MM.1S (cell line): ENCODE data around the gene CNKSR3.

Source experiments
- DNase-seq: peaks from one replicate; pipeline ENCODE4 v3.0.0-alpha.2; 2015
- H2AFZ ChIP-seq: fragments of 300-600 bp; sonication (generic); 2 replicates; pipeline ENCODE4 v1.6.0; 2016; ENCODE audit warnings: antibody characterized with exemption, low read length
- H3F3A ChIP-seq: fragments of 300-600 bp; sonication (generic); 2 replicates; pipeline ENCODE4 v1.6.1; 2016; ENCODE audit warnings: mild to moderate bottlenecking, antibody characterized with exemption, low read length, moderate library complexity, mixed read lengths; ENCODE audit not compliant: insufficient read depth
- H3K27ac ChIP-seq: fragments of 300-600 bp; sonication (generic); 2 replicates; pipeline ENCODE4 v1.5.1; 2016; ENCODE audit warnings: mild to moderate bottlenecking, low read length
- H3K27me3 ChIP-seq: fragments of 300-600 bp; sonication (generic); replicated peaks from 2 replicates; pipeline ENCODE4 v1.6.0; 2016; ENCODE audit warnings: low read length; ENCODE audit not compliant: insufficient read depth
- H3K36me3 ChIP-seq: fragments of 300-600 bp; sonication (generic); replicated peaks from 2 replicates; pipeline ENCODE4 v1.6.1; 2016; ENCODE audit warnings: mild to moderate bottlenecking, low read length, mixed read lengths; ENCODE audit not compliant: insufficient read depth
- H3K4me1 ChIP-seq: fragments of 300-600 bp; sonication (generic); 2 replicates; pipeline ENCODE4 v1.6.1; 2016; ENCODE audit warnings: low read length, mixed read lengths
- H3K4me2 ChIP-seq: fragments of 300-600 bp; sonication (generic); 2 replicates; pipeline ENCODE4 v1.6.0; 2016; ENCODE audit warnings: low read depth, low read length
- H3K4me3 ChIP-seq: fragments of 300-600 bp; sonication (generic); 2 replicates; pipeline ENCODE4 v1.5.1; 2016; ENCODE audit warnings: low read length, mixed read lengths
- H3K79me2 ChIP-seq: fragments of 300-600 bp; sonication (generic); 2 replicates; pipeline ENCODE4 v1.6.1; 2016; ENCODE audit warnings: mixed run types, low read length, mixed read lengths
- H3K9ac ChIP-seq: fragments of 300-600 bp; sonication (generic); 2 replicates; pipeline ENCODE4 v1.6.1; 2016; ENCODE audit warnings: low read length, mixed read lengths
- H3K9me2 ChIP-seq: fragments of 300-600 bp; sonication (generic); replicated peaks from 2 replicates; pipeline ENCODE4 v1.6.1; 2016; ENCODE audit warnings: mild to moderate bottlenecking, low read length, mixed read lengths; ENCODE audit not compliant: insufficient read depth
- H3K9me3 ChIP-seq: fragments of 300-600 bp; sonication (generic); replicated peaks from 2 replicates; pipeline ENCODE4 v1.6.1; 2016; ENCODE audit warnings: mild to moderate bottlenecking, low read length, mixed read lengths; ENCODE audit not compliant: insufficient read depth
- H4K20me1 ChIP-seq: fragments of 300-600 bp; sonication (generic); 2 replicates; pipeline ENCODE4 v1.6.1; 2016; ENCODE audit warnings: mild to moderate bottlenecking, low read length, moderate library complexity, mixed read lengths; ENCODE audit not compliant: insufficient read depth
- CTCF ChIP-seq: fragments of 300-600 bp; sonication (generic); IDR thresholded peaks from 2 replicates; pipeline ENCODE4 v1.5.1; 2016; ENCODE audit warnings: antibody characterized with exemption, low read length, mixed read lengths
- EZH2 ChIP-seq: fragments of 300-600 bp; sonication (generic); optimal IDR thresholded peaks from 2 replicates; pipeline ENCODE3; 2017; ENCODE audit warnings: low read depth, mild to moderate bottlenecking, antibody characterized with exemption, low read length, mixed read lengths
- EZH2phosphoT487 ChIP-seq: fragments of 300-600 bp; sonication (generic); IDR thresholded peaks from 2 replicates; pipeline ENCODE4 v1.6.1; 2018; ENCODE audit warnings: antibody characterized with exemption, low read length

CNKSR3 gene

GRCh38 chr6:154466971-154467679 is 43.4 kb downstream of the CNKSR3 start:
- H3K36me3 ChIP-seq: no peaks in the 10 kb centered on the region
- H3K9me2 ChIP-seq: no peaks in the 10 kb centered on the region
- H3K4me2 ChIP-seq: no peak overlapping the region
- H3K4me1 ChIP-seq: no peaks in the 10 kb centered on the region
- no peaks in the 10 kb centered on the region for H3K9me3 ChIP-seq
- no peaks in the 10 kb centered on the region for H3K27me3 ChIP-seq
- H3K4me3 ChIP-seq: no peak overlapping the region
- H3K9ac ChIP-seq: no peak overlapping the region
- no peaks in the 10 kb centered on the region for H4K20me1 ChIP-seq
- TF ChIP-seq EZH2: no peak
- TF ChIP-seq CTCF: no peak
- no peaks in the 10 kb centered on the region for H3K79me2 ChIP-seq
- DNase-seq: no peak
- H3K27ac ChIP-seq: no peak overlapping the region
- no peaks in the 10 kb centered on the region for H3F3A ChIP-seq
- no peak overlapping the region for H2AFZ ChIP-seq

DNA sequence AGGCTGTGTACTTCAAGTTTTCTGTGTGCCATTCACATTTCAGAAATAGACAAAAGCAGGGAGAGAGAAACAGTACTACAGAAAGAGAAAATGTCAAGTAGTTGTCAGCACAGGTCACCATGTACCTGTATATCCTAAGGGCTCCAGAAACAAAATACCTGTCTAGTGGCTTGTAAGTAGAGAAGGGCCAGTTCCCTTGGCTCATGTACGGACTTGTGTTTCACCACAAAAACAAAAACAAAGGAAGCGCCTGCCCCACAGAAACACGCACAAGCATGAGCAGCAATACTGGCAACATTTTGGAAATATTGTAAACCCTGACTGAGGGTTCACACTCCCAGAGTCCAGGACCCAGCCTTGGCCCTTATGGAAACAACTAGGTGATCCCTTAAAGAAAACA is 44.3 kb downstream of the CNKSR3 start:
- DNase-seq: no peak
- Histone ChIP-seq H3K9ac (no peak overlapping the region), H2AFZ (no peak overlapping the region), H3F3A (no peaks in the 10 kb centered on the region), H3K27ac (no peak overlapping the region), H3K79me2 (no peaks in the 10 kb centered on the region), H3K4me2 (no peak overlapping the region), H3K27me3 (no peaks in the 10 kb centered on the region), H3K4me3 (no peak overlapping the region), H3K4me1 (no peaks in the 10 kb centered on the region), H3K9me3 (no peaks in the 10 kb centered on the region), H4K20me1 (no peaks in the 10 kb centered on the region), H3K36me3 (no peaks in the 10 kb centered on the region), H3K9me2 (no peaks in the 10 kb centered on the region)
- no peak for TF ChIP-seq EZH2
- no peak for TF ChIP-seq CTCF
- TF ChIP-seq EZH2phosphoT487: no peak

GRCh38 chr6:154463573-154464419 is 46.7 kb downstream of the CNKSR3 start:
- Histone ChIP-seq H3K79me2 (no peaks in the 10 kb centered on the region), H3K27ac (no peak overlapping the region), H3K9me2 (no peaks in the 10 kb centered on the region), H3K9me3 (no peaks in the 10 kb centered on the region), H3K4me2 (no peak overlapping the region), H4K20me1 (no peaks in the 10 kb centered on the region), H3F3A (no peaks in the 10 kb centered on the region), H3K9ac (no peak overlapping the region), H3K36me3 (no peaks in the 10 kb centered on the region), H3K4me3 (no peak overlapping the region), H3K27me3 (no peaks in the 10 kb centered on the region), H2AFZ (no peak overlapping the region), H3K4me1 (no peaks in the 10 kb centered on the region)
- TF ChIP-seq EZH2 (no peak), CTCF (no peak), EZH2phosphoT487 (no peak)
- DNase-seq: no peak
